ENCODE data around the gene C1QTNF12. TPM values are rescaled to one million over a fixed set of nuclear protein-coding genes. Genes with fewer than 3 reads are reported as not detected.

C1QTNF12 gene
- total RNA-seq, 1 donor = 0.36 TPM

DNA sequence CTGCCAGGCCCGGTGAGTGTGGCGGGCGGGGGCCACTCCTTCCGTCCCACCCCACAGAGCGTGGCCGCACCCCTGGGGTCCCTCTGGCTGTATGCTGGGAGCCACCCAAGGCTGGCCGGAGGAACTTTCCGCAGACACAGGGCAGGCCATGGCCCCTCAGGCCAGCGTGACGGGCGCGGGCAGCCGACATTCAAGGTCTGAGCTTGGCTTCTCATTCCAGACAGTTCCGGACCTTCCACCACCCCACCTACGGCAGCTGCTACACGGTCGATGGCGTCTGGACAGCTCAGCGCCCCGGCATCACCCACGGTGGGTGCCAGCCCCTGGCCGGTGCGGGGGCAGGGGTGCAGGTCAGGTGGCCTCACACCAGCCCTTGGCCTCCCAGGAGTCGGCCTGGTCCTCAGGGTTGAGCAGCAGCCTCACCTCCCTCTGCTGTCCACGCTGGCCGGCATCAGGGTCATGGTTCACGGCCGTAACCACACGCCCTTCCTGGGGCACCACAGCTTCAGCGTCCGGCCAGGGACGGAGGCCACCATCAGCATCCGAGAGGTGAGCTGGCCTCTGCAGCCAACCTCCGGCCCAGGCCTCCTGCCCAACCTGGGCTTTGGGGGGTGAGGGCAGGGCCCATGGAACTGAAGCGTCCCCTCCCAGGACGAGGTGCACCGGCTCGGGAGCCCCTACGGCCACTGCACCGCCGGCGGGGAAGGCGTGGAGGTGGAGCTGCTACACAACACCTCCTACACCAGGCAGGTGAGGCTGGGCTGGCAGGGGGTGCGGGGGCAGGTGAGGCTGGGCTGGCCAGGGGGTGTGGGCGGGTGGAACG, 41.0 kb upstream of the C1QTNF12 start:
- Histone ChIP-seq H3K36me3 (ENCODE audit: insufficient read depth, low read length) (no peaks in the 10 kb centered on the region), H3K27ac (ENCODE audit: low read depth, low read length) (no peak overlapping the region), H3K4me3 (ENCODE audit: insufficient read depth, low read length) (no peak overlapping the region), H4K20me1 (ENCODE audit: insufficient read depth, low read length) (peaks cover 11% of the 10 kb centered on the region), H3K27me3 (ENCODE audit: insufficient read depth, low read length) (no peaks in the 10 kb centered on the region), H3K79me2 (ENCODE audit: insufficient read depth, low read length) (no peaks in the 10 kb centered on the region), H2AFZ (ENCODE audit: low read length) (no peak overlapping the region), H3K9me3 (ENCODE audit: low read depth, low read length) (no peaks in the 10 kb centered on the region), H3K4me2 (ENCODE audit: insufficient read depth, low read length) (no peak overlapping the region), H3K4me1 (ENCODE audit: insufficient read depth, low read length) (peaks cover 5% of the 10 kb centered on the region)
- DNase-seq (ENCODE audit: insufficient read length, low spot score, missing footprints) = no peak
- TF ChIP-seq, protein P1, sequence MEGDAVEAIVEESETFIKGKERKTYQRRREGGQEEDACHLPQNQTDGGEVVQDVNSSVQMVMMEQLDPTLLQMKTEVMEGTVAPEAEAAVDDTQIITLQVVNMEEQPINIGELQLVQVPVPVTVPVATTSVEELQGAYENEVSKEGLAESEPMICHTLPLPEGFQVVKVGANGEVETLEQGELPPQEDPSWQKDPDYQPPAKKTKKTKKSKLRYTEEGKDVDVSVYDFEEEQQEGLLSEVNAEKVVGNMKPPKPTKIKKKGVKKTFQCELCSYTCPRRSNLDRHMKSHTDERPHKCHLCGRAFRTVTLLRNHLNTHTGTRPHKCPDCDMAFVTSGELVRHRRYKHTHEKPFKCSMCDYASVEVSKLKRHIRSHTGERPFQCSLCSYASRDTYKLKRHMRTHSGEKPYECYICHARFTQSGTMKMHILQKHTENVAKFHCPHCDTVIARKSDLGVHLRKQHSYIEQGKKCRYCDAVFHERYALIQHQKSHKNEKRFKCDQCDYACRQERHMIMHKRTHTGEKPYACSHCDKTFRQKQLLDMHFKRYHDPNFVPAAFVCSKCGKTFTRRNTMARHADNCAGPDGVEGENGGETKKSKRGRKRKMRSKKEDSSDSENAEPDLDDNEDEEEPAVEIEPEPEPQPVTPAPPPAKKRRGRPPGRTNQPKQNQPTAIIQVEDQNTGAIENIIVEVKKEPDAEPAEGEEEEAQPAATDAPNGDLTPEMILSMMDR (IDR thresholded peaks at IDR 0.05; ENCODE audit: extremely low read depth, low read depth, low read length) = no peak

DNA sequence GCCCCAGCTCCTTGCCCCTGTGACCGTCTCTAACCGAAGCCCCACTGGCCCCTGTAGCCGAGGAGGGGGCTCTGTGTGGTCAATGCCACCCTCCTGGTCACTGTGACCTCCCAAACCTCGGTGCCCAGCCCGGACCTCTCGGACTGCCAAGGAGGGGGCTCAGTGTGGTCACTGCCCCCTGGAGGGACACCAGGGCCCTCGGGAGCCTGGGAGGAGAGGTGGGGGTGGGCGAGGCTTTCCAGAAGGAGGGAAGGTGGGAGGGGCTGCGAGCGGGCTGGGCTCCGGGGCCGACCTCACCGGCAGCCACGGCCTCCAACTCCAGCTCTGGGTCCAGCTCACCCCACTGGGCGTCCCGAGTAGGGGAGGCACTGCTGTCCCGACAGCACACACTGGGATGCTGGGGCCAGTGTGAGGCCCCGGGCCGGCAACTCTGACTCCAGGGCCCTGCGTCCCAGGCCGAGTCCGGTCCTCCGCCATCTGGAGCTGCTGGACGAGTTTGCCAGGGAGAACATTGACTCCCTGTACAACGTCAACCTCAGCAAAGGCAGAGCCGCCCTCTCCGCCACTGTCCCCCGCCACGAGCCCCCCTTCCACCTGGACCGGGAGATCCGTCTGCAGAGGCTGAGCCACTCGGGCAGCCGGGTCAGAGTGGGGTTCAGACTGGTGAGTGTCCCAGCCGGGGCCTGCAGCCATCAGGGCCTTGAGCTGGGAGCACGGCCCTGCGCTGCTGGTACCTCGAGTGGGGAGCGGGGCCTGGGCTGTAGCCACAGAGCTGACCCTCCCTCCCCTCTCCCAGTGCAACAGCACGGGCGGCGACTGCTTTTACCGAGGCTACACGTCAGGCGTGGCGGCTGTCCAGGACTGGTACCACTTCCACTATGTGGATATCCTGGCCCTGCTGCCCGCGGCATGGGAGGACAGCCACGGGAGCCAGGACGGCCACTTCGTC, 40.1 kb upstream of the C1QTNF12 start:
- Histone ChIP-seq H3K9me3 (ENCODE audit: low read depth, low read length) (no peaks in the 10 kb centered on the region), H3K27ac (ENCODE audit: low read depth, low read length) (no peak overlapping the region), H3K4me3 (ENCODE audit: insufficient read depth, low read length) (no peak overlapping the region), H3K4me1 (ENCODE audit: insufficient read depth, low read length) (peaks cover 5% of the 10 kb centered on the region), H3K79me2 (ENCODE audit: insufficient read depth, low read length) (no peaks in the 10 kb centered on the region), H3K4me2 (ENCODE audit: insufficient read depth, low read length) (no peak overlapping the region), H4K20me1 (ENCODE audit: insufficient read depth, low read length) (peaks cover 6% of the 10 kb centered on the region), H3K27me3 (ENCODE audit: insufficient read depth, low read length) (no peaks in the 10 kb centered on the region), H3K36me3 (ENCODE audit: insufficient read depth, low read length) (no peaks in the 10 kb centered on the region), H2AFZ (ENCODE audit: low read length) (no peak overlapping the region)
- TF ChIP-seq, protein P1 (IDR thresholded peaks at IDR 0.05; ENCODE audit: extremely low read depth, low read depth, low read length) = no peak
- no peak for DNase-seq (ENCODE audit: insufficient read length, low spot score, missing footprints)

DNA sequence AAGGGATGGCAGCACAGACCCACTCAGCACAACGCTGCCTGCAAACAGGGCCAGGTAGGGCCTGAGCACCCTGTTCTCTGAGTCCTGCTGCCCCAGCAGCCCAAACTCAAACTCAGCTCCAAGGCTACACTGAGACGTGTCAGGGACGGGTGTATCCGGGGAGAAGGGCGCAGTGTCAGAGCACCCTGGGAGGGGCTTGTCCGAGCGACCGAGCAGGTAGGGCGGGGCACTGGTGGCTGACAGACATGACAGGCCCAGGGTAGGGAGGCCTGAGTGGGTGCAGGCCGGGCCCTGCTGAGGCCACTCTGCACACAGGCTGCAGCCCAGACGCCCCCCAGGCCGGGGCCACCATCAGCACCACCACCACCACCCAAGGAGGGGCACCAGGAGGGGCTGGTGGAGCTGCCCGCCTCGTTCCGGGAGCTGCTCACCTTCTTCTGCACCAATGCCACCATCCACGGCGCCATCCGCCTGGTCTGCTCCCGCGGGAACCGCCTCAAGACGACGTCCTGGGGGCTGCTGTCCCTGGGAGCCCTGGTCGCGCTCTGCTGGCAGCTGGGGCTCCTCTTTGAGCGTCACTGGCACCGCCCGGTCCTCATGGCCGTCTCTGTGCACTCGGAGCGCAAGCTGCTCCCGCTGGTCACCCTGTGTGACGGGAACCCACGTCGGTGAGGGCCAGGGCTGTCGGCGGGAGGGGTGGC, 39.2 kb upstream of the C1QTNF12 start:
- no peak overlapping the region for H3K27ac ChIP-seq (ENCODE audit: low read depth, low read length)
- no peaks in the 10 kb centered on the region for H3K36me3 ChIP-seq (ENCODE audit: insufficient read depth, low read length)
- H4K20me1 ChIP-seq (ENCODE audit: insufficient read depth, low read length) = no peaks in the 10 kb centered on the region
- no peak overlapping the region for H3K4me2 ChIP-seq (ENCODE audit: insufficient read depth, low read length)
- H3K4me1 ChIP-seq (ENCODE audit: insufficient read depth, low read length) = no peaks in the 10 kb centered on the region
- H3K4me3 ChIP-seq (ENCODE audit: insufficient read depth, low read length) = no peak overlapping the region
- no peaks in the 10 kb centered on the region for H3K27me3 ChIP-seq (ENCODE audit: insufficient read depth, low read length)
- H2AFZ ChIP-seq (ENCODE audit: low read length) = no peak overlapping the region
- no peaks in the 10 kb centered on the region for H3K9me3 ChIP-seq (ENCODE audit: low read depth, low read length)
- H3K79me2 ChIP-seq (ENCODE audit: insufficient read depth, low read length) = no peaks in the 10 kb centered on the region
- no peak for DNase-seq (ENCODE audit: insufficient read length, low spot score, missing footprints)
- TF ChIP-seq, protein P1 (IDR thresholded peaks at IDR 0.05; ENCODE audit: extremely low read depth, low read depth, low read length) = no peak

Measured in osteoblast (primary cell).